HepG2 (cell line): ENCODE results near the gene MGAT5. TPM values are rescaled to one million over a fixed set of nuclear protein-coding genes. Genes with fewer than 3 reads are reported as not detected.

Source experiments
- ATAC-seq: fragments of 200-7000 bp; cut with Tn5 transposase; 3 replicates; pipeline ENCODE4 v1.9.1; 2020; ENCODE audit warnings: mild to moderate bottlenecking, moderate library complexity
- BruUV-seq: library from RNA; stranded (reverse); fragments of 400-500 nt; replicated peaks from 2 replicates; lab custom pipeline; 2021; lab: Mats Ljungman, UMichigan
- CTCF ChIA-PET: fragments of 300-600 bp; formaldehyde crosslinking; extraction: SDS; loops from one replicate; lab custom pipeline; 2021; ENCODE audit warnings: low total read pairs, inconsistent platforms, low intra/inter-chr PET ratio; lab: Yijun Ruan, JAX
- POLR2A ChIA-PET: fragments of 350-600 bp; sonication (Branson Sonifier 250); formaldehyde crosslinking; loops from one replicate; lab custom pipeline; 2020; ENCODE audit warnings: antibody characterized with exemption, inconsistent platforms; lab: Yijun Ruan, JAX
- DNase-seq: peaks from one replicate; pipeline ENCODE4 v3.0.0-alpha.2; 2015; ENCODE audit warnings: low spot score
- FAIRE-seq: peaks from 3 replicates; lab custom pipeline; 2011; peaks lifted over from hg19 to GRCh38; lab: Jason Lieb, UNC
- H2AFZ ChIP-seq: one replicate; pipeline ENCODE4 v1.6.1; 2011; ENCODE audit warnings: low read length, inconsistent platforms
- H3K27ac ChIP-seq: fragments of 300-600 bp; 3 replicates; pipeline ENCODE4 v1.8.0; 2011; ENCODE audit warnings: mixed run types, mild to moderate bottlenecking, mixed read lengths, low read length, inconsistent platforms; ENCODE audit not compliant: insufficient read depth; ENCODE audit errors: extremely low read length
- H3K27me3 ChIP-seq, 2 experiments: fragments of 200-600 bp in 1 of 2; 2 replicates in 1 of 2; 3 replicates in 1 of 2; pipeline versions ENCODE4 v1.6.0 to v1.8.0; 2011; ENCODE audit warnings: low read length in 2 of 2, mild to moderate bottlenecking in 2 of 2, moderate library complexity in 2 of 2, inconsistent platforms in 1 of 2; ENCODE audit not compliant: insufficient read depth in 2 of 2, control insufficient read depth in 1 of 2
- H3K36me3 ChIP-seq, 2 experiments: fragments of 200-600 bp in 1 of 2; replicated peaks in 1 of 2; 2 replicates in 1 of 2; 3 replicates in 1 of 2; pipeline versions ENCODE4 v1.5.1 to v1.8.0; 2011; ENCODE audit warnings: low read length in 2 of 2, inconsistent platforms in 1 of 2; ENCODE audit not compliant: insufficient read depth in 2 of 2, control insufficient read depth in 1 of 2
- H3K4me1 ChIP-seq: 2 replicates; pipeline ENCODE4 v1.5.1; 2012; ENCODE audit warnings: low read length, inconsistent platforms; ENCODE audit not compliant: insufficient read depth
- H3K4me2 ChIP-seq: 2 replicates; pipeline ENCODE4 v1.6.0; 2011; ENCODE audit warnings: low read depth, low read length, inconsistent platforms
- H3K4me3 ChIP-seq, 3 experiments: fragments of 200-600 bp in 1 of 3; sonication (generic), shearing (Covaris generic) in 1 of 3; replicated peaks in 1 of 3; 2 replicates each; pipeline ENCODE4 v1.5.1; 2011 to 2016; ENCODE audit warnings: low read length in 3 of 3, inconsistent platforms in 2 of 3, low read depth in 2 of 3, mild to moderate bottlenecking in 2 of 3, control low read depth in 1 of 3, mixed read lengths in 1 of 3; ENCODE audit not compliant: insufficient read depth in 1 of 3
- H3K79me2 ChIP-seq: one replicate; pipeline ENCODE4 v1.6.1; 2011; ENCODE audit warnings: low read length, inconsistent platforms; ENCODE audit not compliant: insufficient read depth
- H3K9ac ChIP-seq: 2 replicates; pipeline ENCODE4 v1.6.0; 2011; ENCODE audit warnings: mild to moderate bottlenecking, low read depth, low read length, inconsistent platforms; ENCODE audit not compliant: insufficient read depth
- H3K9me3 ChIP-seq: 2 replicates; pipeline ENCODE4 v1.5.1; 2012; ENCODE audit warnings: mild to moderate bottlenecking, low read length
- H4K20me1 ChIP-seq: 2 replicates; pipeline ENCODE4 v1.6.0; 2011; ENCODE audit warnings: inconsistent platforms, mild to moderate bottlenecking, low read length, moderate library complexity; ENCODE audit not compliant: insufficient read depth
- ELK4 ChIP-seq: sonication (generic); formaldehyde crosslinking; IDR thresholded peaks from 2 replicates; pipeline ENCODE4 v1.9.0; 2021; ENCODE audit warnings: missing genetic modification reagents, borderline replicate concordance
- KDM1A ChIP-seq: IDR thresholded peaks from 2 replicates; pipeline ENCODE4 v1.6.1; 2016; ENCODE audit warnings: missing compliant biosample characterization
- PLSCR1 ChIP-seq: sonication (generic); formaldehyde crosslinking; IDR thresholded peaks from 2 replicates; pipeline ENCODE4 v1.5.0; 2020; ENCODE audit warnings: missing genetic modification reagents, mild to moderate bottlenecking, borderline replicate concordance
- PPARG ChIP-seq: conservative IDR thresholded peaks from 2 replicates; pipeline ENCODE4 v1.6.1; 2016; ENCODE audit warnings: missing biosample characterization, missing genetic modification reagents
- SKIL ChIP-seq: sonication (generic); formaldehyde crosslinking; IDR thresholded peaks from 2 replicates; pipeline ENCODE4 v1.8.0; 2022; ENCODE audit warnings: missing genetic modification reagents, mild to moderate bottlenecking, moderate library complexity, borderline replicate concordance
- ZBED4 ChIP-seq: sonication (generic); formaldehyde crosslinking; IDR thresholded peaks from 2 replicates; pipeline ENCODE4 v1.4.0; 2020; ENCODE audit warnings: missing genetic modification reagents, borderline replicate concordance
- ZFP36L1 ChIP-seq: sonication (generic); formaldehyde crosslinking; IDR thresholded peaks from 2 replicates; pipeline ENCODE4 v1.8.0; 2022; ENCODE audit warnings: mild to moderate bottlenecking, missing genetic modification reagents, moderate library complexity
- ZNF512B ChIP-seq: sonication (generic); formaldehyde crosslinking; IDR thresholded peaks from 2 replicates; pipeline ENCODE4 v1.5.1; 2020; ENCODE audit warnings: missing genetic modification reagents, mild to moderate bottlenecking, borderline replicate concordance
- ZNF761 ChIP-seq: sonication (generic); formaldehyde crosslinking; conservative IDR thresholded peaks from 2 replicates; pipeline ENCODE4 v1.4.0; 2020; ENCODE audit warnings: mild to moderate bottlenecking, missing genetic modification reagents
- ZNF766 ChIP-seq: sonication (generic); formaldehyde crosslinking; IDR thresholded peaks from 2 replicates; pipeline ENCODE4 v1.5.0; 2020; ENCODE audit warnings: missing genetic modification reagents, borderline replicate concordance
- ZSCAN21 ChIP-seq: sonication (generic); formaldehyde crosslinking; IDR thresholded peaks from 2 replicates; pipeline ENCODE4 v1.8.0; 2022; ENCODE audit warnings: mild to moderate bottlenecking, missing genetic modification reagents, moderate library complexity, borderline replicate concordance
- ZSCAN9 ChIP-seq: IDR thresholded peaks from 2 replicates; pipeline ENCODE4 v1.6.1; 2016; ENCODE audit warnings: borderline replicate concordance
- WGBS: methylation state at CpG from one replicate; pipeline ENCODE4 v1.1.6; 2017; ENCODE audit warnings: low lambda C conversion rate; 5-methylcytosine and 5-hydroxymethylcytosine counted together
- in situ Hi-C: cut with HindIII; loops from 2 replicates; pipeline ENCODE4 v1.10.0; 2017; ENCODE audit warnings: low pct_unique_long_range_greater_than_20kb; ENCODE audit not compliant: extremely low pct_ligation_motif_present
- intact Hi-C: fragments of 100-400 bp; cut with micrococcal nuclease; formaldehyde crosslinking; loops from one replicate; pipeline ENCODE4 v1.10.0; 2022; ENCODE audit not compliant: unreplicated experiment
- polyA plus RNA-seq, 8 experiments: library from polyadenylated mRNA; depleted of rRNA in 3 of 8; stranded (reverse) in 7 of 8; unstranded in 1 of 8; fragments of >200 nt; fragmentation: Illumina TruSeq in 4 of 8; extraction: Trizol in 4 of 8; gene quantifications; 2 replicates each; pipeline versions ENCODE4 v1.2.1 to v1.2.3, GENCODE V29; 2011 to 2016; ENCODE audit warnings: low read depth in 4 of 8, missing spikeins in 1 of 8, mixed read lengths in 1 of 8; ENCODE audit not compliant: insufficient read depth in 1 of 8
- total RNA-seq, 5 experiments: library from RNA; depleted of rRNA; stranded (reverse); fragments of >200 nt; fragmentation: Illumina TruSeq; extraction: Trizol; gene quantifications; 2 replicates each; pipeline ENCODE4 v1.2.3, GENCODE V29; 2016; ENCODE audit warnings: low read depth in 1 of 5

MGAT5 gene
- total and polyA plus RNA-seq, 2 of the 13 experiments (the other 11 are each of a cell fraction or from before 2014, with no cell fraction given), result 33.1 to 60.2 TPM

GRCh38 chr2:134320930-134321329 lies 67.1 kb downstream of the MGAT5 start (continued):
- TF ChIP-seq ZSCAN21 (CRISPR knock-in tag), result no peak
- TF ChIP-seq PLSCR1, result no peak

GRCh38 chr2:134323777-134324176 lies 69.9 kb downstream of the MGAT5 start:
- ATAC-seq (no peak), DNase-seq (no peak), FAIRE-seq (no peak)
- Histone ChIP-seq H2AFZ (no peak overlapping the region), H3K79me2 (no peaks in the 10 kb centered on the region), H3K4me1 (no peaks in the 10 kb centered on the region), H3K9me3 (no peaks in the 10 kb centered on the region), H4K20me1 (no peaks in the 10 kb centered on the region), H3K9ac (no peak overlapping the region), H3K36me3 (peaks cover 20 to 21% of the 10 kb centered on the region in 2 experiments; a peak in 4 of 5 replicates), H3K4me2 (no peak overlapping the region), H3K27me3 (no peaks in the 10 kb centered on the region), H3K27ac (no peak overlapping the region), H3K4me3 (no peak overlapping the region)
- 100% methylated on average over 1 of the region's 1 CpG for WGBS
- intact Hi-C loops (no loop called here), in situ Hi-C loops (no loop called here)
- ChIA-PET POLR2A (no interaction called here), CTCF (no interaction called here)
- TF ChIP-seq ZBED4 (CRISPR knock-in tag), result no peak
- TF ChIP-seq ZFP36L1 (CRISPR knock-in tag), result no peak
- TF ChIP-seq PPARG (CRISPR knock-in tag), result no peak
- TF ChIP-seq ELK4 (CRISPR knock-in tag), result no peak
- TF ChIP-seq ZNF766, result no peak
- no peak for TF ChIP-seq KDM1A (CRISPR knock-in tag)
- TF ChIP-seq SKIL (CRISPR knock-in tag), result no peak
- no peak for TF ChIP-seq ZNF512B
- no peak for TF ChIP-seq ZNF761 (CRISPR knock-in tag)
- TF ChIP-seq ZSCAN9 (CRISPR knock-in tag), result no peak
- BruUV-seq, result no TSS peak
